CD4-positive, alpha-beta T cell treated with Interleukin-15 for 1 hour (primary cell): ENCODE results near the gene GTF2IRD1.
"Not testable (repeated sequence)": the region's sequence is repeated elsewhere in the genome, so short reads cannot be mapped to it uniquely, and the experiment has no call there.

Source experiments
- DNase-seq: peaks from one replicate; pipeline ENCODE4 v3.0.0-alpha.2; 2020

The GTF2IRD1 gene

DNA sequence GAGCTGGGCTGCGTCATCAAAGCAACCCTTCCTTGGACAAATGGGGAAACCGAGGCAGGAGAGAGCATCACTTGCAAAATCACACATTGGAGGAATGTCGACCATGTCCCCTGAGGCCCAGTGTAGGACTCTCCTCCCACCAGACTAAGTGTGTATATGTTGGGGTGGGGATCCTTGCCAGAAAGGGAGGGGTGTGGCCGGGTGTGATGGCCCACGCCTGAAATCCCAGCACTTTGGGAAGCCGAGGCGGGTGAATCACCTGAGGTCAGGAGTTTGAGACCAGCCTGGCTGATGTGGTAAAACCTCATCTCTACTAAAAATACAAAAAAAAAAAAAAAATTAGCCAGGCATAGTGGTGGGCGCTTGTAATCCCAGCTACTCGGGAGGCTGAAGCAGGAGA, 23.3 kb upstream of the GTF2IRD1 start:
- not testable (repeated sequence) for DNase-seq

GRCh38 chr7:74430961-74431466, 22.7 kb upstream of the GTF2IRD1 start:
- no peak for DNase-seq

DNA sequence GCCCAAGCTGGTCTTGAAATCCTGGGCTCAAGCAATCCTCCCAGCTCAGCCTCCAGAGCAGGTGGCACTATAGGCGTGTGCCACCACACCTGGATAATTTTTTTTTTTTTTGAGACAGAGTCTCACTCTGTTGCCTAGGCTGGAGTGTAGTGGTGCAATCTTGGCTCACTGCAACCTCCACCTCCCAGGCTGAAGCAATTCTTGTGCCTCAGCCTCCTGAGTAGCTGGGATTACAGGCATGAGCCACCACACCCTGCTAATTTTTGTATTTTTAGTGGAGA, 16.5 kb upstream of the GTF2IRD1 start:
- DNase-seq, result not testable (repeated sequence)

DNA sequence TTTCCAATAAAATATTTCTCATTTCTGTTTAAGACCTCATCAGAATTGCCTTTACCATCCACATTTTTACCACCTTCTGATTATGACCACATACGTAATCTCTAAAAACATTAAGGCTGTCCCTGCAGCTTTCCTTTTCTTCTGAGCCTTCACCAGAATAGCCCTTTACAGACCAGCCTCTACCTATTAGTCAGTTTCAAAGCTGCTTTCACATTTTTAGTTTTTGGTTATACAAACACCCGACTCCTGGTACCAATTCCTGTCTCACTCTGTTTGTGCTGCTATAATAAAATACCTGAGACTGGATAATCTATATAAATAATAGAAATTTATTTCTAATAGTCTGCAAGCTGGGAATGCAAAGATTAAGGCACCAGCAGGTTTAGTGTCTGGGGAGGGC, 15.4 kb upstream of the GTF2IRD1 start:
- no peak for DNase-seq

GRCh38 chr7:74439541-74439940, 14.2 kb upstream of the GTF2IRD1 start:
- DNase-seq, result no peak

GRCh38 chr7:74440143-74440542, 13.6 kb upstream of the GTF2IRD1 start:
- not testable (repeated sequence) for DNase-seq

DNA sequence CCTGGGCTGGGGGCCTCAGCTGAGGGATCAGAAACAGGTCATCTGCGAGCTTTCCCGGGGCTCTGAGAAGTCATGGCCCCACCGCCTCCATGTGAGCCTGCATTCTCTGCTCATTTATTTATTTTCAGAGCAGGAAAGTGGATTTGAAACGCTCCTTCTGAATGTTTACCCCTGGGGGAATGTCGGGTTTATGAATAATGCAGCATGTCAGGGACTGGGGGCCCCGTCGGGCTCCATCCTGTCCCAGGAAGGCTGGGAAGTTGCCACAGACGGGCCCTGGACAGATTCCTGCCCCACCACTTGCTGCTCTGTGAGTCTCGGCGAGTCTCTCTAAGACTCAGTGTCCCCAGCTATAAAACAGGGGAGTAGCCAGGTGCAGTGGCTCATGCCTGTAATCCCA, 11.9 kb upstream of the GTF2IRD1 start:
- DNase-seq, result no peak

GRCh38 chr7:74443543-74444247, 10.0 kb upstream of the GTF2IRD1 start:
- DNase-seq, result no peak

DNA sequence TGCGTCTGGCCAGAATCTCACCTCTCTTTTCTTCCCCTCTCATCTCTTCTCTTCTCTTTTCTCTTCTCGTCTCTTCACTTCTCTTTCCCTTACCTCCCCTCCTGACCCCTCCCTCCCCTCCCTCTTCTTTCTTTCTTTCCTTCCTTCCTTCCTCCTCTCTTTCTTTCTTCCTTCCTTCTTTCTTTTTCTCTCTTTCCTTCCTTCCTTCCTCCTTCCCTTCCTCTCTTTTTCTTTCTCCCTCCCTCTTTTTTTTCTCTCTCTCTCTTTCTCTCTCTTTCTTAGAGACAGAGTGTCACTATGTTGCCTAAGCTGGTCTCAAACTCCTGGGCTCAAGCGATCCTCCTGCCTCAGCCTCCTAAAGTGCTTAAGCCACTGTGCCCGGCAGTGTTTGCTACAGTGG, 4.6 kb upstream of the GTF2IRD1 start:
- no peak for DNase-seq

DNA sequence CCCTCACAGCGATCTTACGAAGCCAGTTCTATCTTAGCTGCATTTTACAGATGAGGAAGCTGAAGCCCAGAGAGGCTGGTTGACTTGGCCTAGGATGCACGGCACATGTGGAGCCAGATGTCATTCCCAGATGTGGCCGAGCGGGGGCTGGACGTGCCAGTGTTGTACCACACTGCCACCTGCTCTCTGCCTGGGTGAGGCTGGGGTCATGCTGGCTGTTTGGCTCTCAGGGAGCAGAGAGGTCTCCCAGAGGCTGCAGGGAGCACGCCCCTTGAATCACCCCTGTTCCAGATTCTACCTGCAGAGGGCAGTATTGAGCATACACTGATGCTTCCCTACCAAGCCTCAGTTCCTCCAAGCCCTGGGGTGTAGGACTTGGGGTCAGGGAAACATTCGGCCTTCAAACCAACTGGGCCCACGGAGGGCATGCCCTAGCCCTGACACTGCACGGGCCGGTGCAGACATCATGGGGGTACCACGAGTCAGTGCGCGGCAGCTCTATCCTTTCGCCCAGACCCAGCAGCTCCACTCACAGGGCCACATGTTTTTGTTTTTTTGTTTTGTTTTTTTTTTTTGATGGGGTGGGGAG, 3.8 kb upstream of the GTF2IRD1 start:
- peak; percentile 50 for DNase-seq

DNA sequence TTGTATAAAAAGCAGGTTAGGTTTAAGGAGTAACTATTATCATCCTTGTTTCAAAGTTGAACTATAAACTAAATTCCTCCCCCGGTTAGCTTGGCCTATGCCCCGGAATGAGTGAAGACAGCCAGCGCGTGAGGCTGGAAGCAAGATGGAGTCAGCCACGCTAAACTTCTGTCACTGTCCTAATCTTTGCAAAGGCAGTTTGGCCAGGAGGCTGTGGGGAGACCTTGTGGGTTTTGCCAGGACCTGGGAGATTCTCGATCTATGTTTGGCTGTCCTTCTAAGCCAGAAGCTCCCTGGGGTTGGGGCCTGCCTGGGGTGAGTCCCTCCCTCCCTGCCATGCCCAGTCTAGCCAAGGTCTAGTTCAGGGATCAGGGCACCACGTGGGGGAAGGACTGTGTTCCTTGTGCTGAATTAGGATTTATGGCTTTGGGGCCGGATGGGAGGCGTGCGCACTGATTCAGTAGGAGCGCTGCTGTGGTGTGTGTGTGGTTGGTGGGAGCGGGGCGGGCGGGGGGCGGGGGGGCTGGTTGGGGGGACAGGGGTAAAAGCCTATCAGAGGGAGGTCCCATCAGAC, 871 bp upstream of the GTF2IRD1 start:
- no peak for DNase-seq

- DNase-seq, result no peak
These were observed 567 bp downstream of the GTF2IRD1 start for GRCh38 chr7:74454021-74454924.

GRCh38 chr7:74454925-74455288, 1.2 kb downstream of the GTF2IRD1 start:
- no peak for DNase-seq

DNA sequence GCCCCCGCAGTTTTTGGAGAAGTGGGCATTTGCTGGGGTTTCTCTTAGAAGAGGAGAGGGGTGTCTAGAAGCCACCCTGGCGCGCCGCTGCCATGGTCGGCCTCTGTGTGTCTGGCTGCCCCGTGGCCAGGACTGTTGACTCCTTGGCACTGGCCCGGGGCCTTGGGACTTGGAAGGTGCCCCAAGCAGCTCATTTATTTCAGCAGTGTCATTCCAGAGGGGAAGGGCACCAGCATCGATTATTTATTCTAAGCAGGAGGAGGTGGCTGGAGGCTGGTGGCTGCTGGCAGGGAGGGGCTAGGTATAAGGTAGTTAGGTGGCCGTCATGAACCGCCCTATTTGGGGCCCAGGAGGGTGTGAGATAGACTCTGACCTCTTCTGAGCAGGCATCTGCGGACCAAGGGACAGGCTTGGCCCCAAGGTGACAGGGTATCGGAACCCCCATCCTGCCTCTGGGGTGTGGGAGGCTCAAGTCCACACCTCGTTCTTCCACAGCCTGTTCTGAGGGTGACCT, 1.6 kb downstream of the GTF2IRD1 start:
- no peak for DNase-seq

DNA sequence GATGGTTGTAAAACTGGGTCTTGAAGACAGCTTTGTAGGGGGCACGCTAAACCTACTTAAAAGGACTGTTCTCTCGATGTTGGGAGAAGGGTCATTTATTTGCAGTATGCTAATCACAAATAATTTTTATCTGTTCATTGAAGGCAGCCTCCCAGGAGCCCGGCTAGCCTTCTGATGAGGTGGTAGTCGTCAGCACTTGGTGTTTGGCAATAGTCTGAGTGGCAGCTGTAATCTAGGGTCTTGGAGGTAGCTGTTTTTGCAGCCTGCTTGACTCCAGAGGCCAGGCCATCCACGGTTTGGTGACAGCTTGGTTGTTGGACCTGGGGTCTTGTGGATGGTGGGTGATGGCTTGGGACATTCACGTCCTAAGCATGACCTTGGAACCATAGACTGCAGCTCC, 2.2 kb downstream of the GTF2IRD1 start:
- no peak for DNase-seq

DNA sequence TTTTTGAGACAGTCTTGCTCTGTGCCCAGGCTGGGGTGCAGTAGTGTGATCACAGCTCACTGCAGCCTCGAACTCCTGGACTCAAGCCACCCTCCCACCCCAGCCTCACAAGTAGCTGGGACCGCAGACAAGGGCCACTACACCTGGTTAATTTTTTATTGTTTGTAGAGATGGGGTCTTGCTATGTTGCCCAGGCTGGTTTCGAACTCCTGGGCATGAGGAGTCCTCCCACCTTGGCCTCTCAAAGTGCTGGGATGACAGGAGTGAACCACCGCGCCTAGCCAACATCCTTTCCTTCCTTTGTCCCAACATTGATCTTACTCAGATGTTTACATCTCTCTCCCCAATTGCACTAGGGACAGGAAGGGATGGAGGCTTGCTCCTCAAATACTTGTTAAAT, 3.3 kb downstream of the GTF2IRD1 start:
- no peak for DNase-seq

DNA sequence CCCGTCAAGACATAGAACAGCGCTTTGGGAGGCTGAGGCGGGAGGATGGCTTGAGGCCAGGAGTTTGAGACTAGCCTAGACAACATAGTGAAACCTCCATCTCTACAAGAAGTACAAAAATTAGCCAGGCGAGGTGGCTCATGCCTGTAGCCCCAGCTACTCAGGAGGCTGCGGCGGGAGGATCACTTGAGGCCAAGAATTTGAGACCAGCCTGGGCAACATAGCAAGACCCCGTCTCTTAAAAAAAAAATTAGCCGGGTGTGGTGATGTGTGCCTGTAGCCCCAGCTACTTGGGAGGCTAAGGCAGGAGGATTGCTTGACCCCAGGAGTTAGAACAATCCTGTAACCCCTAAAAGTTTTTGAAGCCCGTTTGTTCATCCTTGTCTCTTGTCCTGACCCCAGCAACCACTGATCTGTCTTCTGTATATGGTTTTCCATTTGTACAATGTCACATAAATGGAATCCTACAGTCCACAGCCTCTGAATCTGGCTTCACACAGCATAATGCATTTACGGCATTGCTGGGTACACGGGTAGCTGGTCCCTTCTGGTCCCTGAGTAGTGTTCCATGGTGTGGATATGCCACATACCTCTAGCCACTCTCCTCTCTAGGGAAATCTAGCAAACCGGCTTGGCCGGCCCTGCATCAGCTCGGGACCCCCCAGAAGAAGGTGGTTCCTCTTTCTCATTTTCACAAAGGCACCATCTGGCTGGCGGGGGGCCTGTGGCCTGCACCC, 8.4 kb downstream of the GTF2IRD1 start:
- no peak for DNase-seq

GRCh38 chr7:74462707-74463100, 9.0 kb downstream of the GTF2IRD1 start:
- DNase-seq, result no peak

DNA sequence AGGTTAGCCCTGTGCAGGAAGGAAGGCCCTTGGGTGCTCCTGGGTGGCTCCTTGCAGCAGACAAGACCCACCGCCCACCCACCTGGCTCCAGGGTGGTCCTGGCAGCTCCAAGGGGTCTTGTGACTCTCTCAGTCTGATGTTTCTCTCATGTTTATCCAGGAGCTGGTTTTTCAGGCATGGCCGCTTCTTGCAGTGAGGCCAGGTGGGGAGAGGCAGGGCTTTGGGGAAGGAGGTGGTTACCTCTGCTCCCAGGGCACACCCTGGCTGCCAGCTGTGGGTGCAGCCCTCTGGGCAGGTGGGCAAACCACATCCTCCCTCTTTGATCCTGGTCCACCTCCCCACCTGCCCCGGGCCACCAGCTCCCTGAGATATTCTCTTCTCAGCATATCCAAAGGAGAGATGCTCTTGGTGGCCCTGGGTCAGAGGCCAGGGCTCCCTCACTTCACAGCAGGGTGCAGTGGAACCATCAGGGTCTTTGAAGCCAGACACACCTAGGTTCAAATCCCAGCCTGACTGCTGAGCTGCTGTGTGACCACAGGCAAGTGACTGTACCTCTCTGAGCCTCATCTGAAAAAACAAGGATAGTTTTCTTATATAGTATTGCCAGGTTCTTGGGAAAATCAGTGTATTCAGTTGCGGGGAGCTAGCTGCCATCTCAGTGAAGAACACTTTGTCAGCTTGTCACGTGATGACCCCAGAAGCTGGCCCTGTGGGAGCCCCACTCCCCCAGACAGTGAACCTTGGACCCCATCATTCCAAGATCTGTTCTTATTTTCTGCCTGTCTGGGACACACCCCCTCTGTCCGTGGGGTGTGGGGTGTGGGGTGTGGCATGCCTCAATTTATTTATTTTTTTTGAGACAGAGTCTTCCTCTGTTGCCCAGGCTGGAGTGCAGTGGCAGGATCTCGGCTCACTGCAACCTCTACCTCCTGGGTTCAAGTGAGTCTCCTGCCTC, 11.5 kb downstream of the GTF2IRD1 start:
- no peak for DNase-seq

GRCh38 chr7:74466196-74466813, 12.6 kb downstream of the GTF2IRD1 start:
- no peak for DNase-seq

DNA sequence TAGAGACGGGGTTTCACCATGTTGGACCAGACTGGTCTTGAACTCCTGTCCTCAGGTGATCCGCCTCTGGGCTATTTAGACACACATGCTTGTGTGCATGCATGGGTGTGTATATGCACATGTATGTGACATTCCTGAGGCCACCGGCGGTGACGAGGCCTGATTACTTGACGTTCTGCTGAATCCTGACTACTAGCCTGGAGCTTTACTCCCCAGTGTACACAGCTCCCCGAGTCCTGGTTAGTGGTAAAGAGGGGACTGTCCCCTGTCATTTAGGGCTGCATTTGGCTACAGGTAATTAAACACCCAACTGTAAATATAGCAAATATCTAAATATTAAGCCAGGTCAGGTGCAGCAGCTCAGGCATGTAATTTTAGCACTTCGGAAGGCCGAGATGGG, 14.2 kb downstream of the GTF2IRD1 start:
- DNase-seq, result no peak
